HepG2 (cell line): ENCODE results near the gene MRPL50. TPM values are rescaled to one million over a fixed set of nuclear protein-coding genes. Genes with fewer than 3 reads are reported as not detected.

Experiments
- NFKB2 ChIP-seq: sonication (generic); formaldehyde crosslinking; IDR thresholded peaks from 2 replicates; pipeline ENCODE4 v1.4.0; 2020; ENCODE audit warnings: missing genetic modification reagents, borderline replicate concordance
- NFYC ChIP-seq: IDR thresholded peaks from 2 replicates; pipeline ENCODE4 v1.6.1; 2016; ENCODE audit warnings: missing genetic modification reagents, missing compliant biosample characterization
- SOX13 ChIP-seq, 3 experiments: fragments of 450-650 bp in 1 of 3; sonication (generic) in 1 of 3; formaldehyde crosslinking in 1 of 3; IDR thresholded peaks in 2 of 3; conservative IDR thresholded peaks in 1 of 3; 2 replicates each; pipeline versions ENCODE4 v1.5.0 to v1.6.1; 2016 to 2020; ENCODE audit warnings: antibody characterized with exemption in 1 of 3, mild to moderate bottlenecking in 1 of 3, missing compliant biosample characterization in 1 of 3, missing genetic modification reagents in 1 of 3, moderate library complexity in 1 of 3
- ZNF354B ChIP-seq: sonication (generic); formaldehyde crosslinking; IDR thresholded peaks from 2 replicates; pipeline ENCODE4 v1.8.0; 2022; ENCODE audit warnings: mild to moderate bottlenecking, missing genetic modification reagents
- ZNF550 ChIP-seq: sonication (generic); formaldehyde crosslinking; IDR thresholded peaks from 2 replicates; pipeline ENCODE4 v1.4.0; 2020; ENCODE audit warnings: mild to moderate bottlenecking, missing genetic modification reagents, borderline replicate concordance
- ZNF775 ChIP-seq: sonication (generic); formaldehyde crosslinking; IDR thresholded peaks from 2 replicates; pipeline ENCODE4 v1.4.0; 2020; ENCODE audit warnings: missing genetic modification reagents, mild to moderate bottlenecking, moderate library complexity, borderline replicate concordance
- polyA plus RNA-seq, 8 experiments: library from polyadenylated mRNA; depleted of rRNA in 3 of 8; stranded (reverse) in 7 of 8; unstranded in 1 of 8; fragments of >200 nt; fragmentation: Illumina TruSeq in 4 of 8; extraction: Trizol in 4 of 8; gene quantifications; 2 replicates each; pipeline versions ENCODE4 v1.2.1 to v1.2.3, GENCODE V29; 2011 to 2016; ENCODE audit warnings: low read depth in 4 of 8, missing spikeins in 1 of 8, mixed read lengths in 1 of 8; ENCODE audit not compliant: insufficient read depth in 1 of 8
- total RNA-seq, 5 experiments: library from RNA; depleted of rRNA; stranded (reverse); fragments of >200 nt; fragmentation: Illumina TruSeq; extraction: Trizol; gene quantifications; 2 replicates each; pipeline ENCODE4 v1.2.3, GENCODE V29; 2016; ENCODE audit warnings: low read depth in 1 of 5
- TF ChIP-seq, protein P1 (sequence below): sonication (generic); formaldehyde crosslinking; IDR thresholded peaks from 2 replicates; pipeline ENCODE4 v1.4.0; 2020; ENCODE audit warnings: missing genetic modification reagents
- TF ChIP-seq, protein P2 (sequence below): IDR thresholded peaks from 2 replicates; pipeline ENCODE4 v1.6.1; 2016; ENCODE audit warnings: missing compliant biosample characterization, missing genetic modification reagents, borderline replicate concordance
- TF ChIP-seq, protein P3 (sequence below): sonication (generic); formaldehyde crosslinking; IDR thresholded peaks from 2 replicates; pipeline ENCODE4 v1.5.0; 2020; ENCODE audit warnings: missing genetic modification reagents
- TF ChIP-seq, protein P4 (sequence below): sonication (generic); formaldehyde crosslinking; IDR thresholded peaks from 2 replicates; pipeline ENCODE4 v1.4.0; 2020; ENCODE audit warnings: missing genetic modification reagents
- TF ChIP-seq, protein P5 (sequence below): sonication (generic); formaldehyde crosslinking; IDR thresholded peaks from 2 replicates; pipeline ENCODE4; 2020; ENCODE audit warnings: missing genetic modification reagents, mild to moderate bottlenecking, borderline replicate concordance
- TF ChIP-seq, protein P6 (sequence below): IDR thresholded peaks from 2 replicates; pipeline ENCODE4 v1.6.1; 2016; ENCODE audit warnings: control low read depth

MRPL50 gene
- total and polyA plus RNA-seq, 2 of the 13 experiments (the other 11 are each of a cell fraction or from before 2014, with no cell fraction given) = 37.1 to 70.0 TPM

DNA sequence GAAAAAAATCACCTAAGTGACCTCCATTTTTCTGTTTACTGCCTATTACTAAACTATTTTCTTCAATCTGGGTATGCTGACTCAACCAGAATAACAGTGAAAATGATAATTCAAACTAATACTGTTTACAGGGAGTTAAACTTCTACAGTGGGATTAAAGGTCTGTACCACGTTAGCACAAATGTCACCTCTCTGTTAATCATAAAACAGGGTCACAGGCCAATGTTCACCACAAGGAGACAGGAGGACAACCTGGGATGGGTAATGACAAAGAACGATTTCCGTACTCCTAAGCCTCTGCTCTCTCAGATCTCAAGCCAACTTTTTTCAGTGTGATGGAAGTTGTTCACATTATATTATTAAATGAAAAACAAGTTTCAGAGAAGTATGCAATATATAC is 34.8 kb upstream of the MRPL50 start (continued):
- TF ChIP-seq, protein P1, sequence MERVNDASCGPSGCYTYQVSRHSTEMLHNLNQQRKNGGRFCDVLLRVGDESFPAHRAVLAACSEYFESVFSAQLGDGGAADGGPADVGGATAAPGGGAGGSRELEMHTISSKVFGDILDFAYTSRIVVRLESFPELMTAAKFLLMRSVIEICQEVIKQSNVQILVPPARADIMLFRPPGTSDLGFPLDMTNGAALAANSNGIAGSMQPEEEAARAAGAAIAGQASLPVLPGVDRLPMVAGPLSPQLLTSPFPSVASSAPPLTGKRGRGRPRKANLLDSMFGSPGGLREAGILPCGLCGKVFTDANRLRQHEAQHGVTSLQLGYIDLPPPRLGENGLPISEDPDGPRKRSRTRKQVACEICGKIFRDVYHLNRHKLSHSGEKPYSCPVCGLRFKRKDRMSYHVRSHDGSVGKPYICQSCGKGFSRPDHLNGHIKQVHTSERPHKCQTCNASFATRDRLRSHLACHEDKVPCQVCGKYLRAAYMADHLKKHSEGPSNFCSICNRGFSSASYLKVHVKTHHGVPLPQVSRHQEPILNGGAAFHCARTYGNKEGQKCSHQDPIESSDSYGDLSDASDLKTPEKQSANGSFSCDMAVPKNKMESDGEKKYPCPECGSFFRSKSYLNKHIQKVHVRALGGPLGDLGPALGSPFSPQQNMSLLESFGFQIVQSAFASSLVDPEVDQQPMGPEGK = no peak
- TF ChIP-seq ZNF550 (CRISPR knock-in tag) (no peak), ZNF354B (CRISPR knock-in tag) (no peak), SOX13 (IDR thresholded peaks at IDR 0.05) (no peak), SOX13 (CRISPR knock-in tag; conservative IDR thresholded peaks at IDR 0.05 in 1 of 2, IDR thresholded peaks at IDR 0.05 in 1 of 2) (peak in 1 of 2 experiments; percentile 92; a peak in 2 of 4 replicates), NFKB2 (no peak), ZNF775 (CRISPR knock-in tag) (no peak), NFYC (CRISPR knock-in tag) (no peak)
- TF ChIP-seq, protein P2, sequence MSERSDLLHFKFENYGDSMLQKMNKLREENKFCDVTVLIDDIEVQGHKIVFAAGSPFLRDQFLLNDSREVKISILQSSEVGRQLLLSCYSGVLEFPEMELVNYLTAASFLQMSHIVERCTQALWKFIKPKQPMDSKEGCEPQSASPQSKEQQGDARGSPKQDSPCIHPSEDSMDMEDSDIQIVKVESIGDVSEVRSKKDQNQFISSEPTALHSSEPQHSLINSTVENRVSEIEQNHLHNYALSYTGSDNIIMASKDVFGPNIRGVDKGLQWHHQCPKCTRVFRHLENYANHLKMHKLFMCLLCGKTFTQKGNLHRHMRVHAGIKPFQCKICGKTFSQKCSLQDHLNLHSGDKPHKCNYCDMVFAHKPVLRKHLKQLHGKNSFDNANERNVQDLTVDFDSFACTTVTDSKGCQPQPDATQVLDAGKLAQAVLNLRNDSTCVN (CRISPR knock-in tag) = no peak
- TF ChIP-seq, protein P3, sequence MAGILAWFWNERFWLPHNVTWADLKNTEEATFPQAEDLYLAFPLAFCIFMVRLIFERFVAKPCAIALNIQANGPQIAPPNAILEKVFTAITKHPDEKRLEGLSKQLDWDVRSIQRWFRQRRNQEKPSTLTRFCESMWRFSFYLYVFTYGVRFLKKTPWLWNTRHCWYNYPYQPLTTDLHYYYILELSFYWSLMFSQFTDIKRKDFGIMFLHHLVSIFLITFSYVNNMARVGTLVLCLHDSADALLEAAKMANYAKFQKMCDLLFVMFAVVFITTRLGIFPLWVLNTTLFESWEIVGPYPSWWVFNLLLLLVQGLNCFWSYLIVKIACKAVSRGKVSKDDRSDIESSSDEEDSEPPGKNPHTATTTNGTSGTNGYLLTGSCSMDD = no peak
- TF ChIP-seq, protein P4, sequence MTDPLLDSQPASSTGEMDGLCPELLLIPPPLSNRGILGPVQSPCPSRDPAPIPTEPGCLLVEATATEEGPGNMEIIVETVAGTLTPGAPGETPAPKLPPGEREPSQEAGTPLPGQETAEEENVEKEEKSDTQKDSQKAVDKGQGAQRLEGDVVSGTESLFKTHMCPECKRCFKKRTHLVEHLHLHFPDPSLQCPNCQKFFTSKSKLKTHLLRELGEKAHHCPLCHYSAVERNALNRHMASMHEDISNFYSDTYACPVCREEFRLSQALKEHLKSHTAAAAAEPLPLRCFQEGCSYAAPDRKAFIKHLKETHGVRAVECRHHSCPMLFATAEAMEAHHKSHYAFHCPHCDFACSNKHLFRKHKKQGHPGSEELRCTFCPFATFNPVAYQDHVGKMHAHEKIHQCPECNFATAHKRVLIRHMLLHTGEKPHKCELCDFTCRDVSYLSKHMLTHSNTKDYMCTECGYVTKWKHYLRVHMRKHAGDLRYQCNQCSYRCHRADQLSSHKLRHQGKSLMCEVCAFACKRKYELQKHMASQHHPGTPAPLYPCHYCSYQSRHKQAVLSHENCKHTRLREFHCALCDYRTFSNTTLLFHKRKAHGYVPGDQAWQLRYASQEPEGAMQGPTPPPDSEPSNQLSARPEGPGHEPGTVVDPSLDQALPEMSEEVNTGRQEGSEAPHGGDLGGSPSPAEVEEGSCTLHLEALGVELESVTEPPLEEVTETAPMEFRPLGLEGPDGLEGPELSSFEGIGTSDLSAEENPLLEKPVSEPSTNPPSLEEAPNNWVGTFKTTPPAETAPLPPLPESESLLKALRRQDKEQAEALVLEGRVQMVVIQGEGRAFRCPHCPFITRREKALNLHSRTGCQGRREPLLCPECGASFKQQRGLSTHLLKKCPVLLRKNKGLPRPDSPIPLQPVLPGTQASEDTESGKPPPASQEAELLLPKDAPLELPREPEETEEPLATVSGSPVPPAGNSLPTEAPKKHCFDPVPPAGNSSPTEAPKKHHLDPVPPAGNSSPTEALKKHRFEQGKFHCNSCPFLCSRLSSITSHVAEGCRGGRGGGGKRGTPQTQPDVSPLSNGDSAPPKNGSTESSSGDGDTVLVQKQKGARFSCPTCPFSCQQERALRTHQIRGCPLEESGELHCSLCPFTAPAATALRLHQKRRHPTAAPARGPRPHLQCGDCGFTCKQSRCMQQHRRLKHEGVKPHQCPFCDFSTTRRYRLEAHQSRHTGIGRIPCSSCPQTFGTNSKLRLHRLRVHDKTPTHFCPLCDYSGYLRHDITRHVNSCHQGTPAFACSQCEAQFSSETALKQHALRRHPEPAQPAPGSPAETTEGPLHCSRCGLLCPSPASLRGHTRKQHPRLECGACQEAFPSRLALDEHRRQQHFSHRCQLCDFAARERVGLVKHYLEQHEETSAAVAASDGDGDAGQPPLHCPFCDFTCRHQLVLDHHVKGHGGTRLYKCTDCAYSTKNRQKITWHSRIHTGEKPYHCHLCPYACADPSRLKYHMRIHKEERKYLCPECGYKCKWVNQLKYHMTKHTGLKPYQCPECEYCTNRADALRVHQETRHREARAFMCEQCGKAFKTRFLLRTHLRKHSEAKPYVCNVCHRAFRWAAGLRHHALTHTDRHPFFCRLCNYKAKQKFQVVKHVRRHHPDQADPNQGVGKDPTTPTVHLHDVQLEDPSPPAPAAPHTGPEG (CRISPR knock-in tag) = no peak
- TF ChIP-seq, protein P5, sequence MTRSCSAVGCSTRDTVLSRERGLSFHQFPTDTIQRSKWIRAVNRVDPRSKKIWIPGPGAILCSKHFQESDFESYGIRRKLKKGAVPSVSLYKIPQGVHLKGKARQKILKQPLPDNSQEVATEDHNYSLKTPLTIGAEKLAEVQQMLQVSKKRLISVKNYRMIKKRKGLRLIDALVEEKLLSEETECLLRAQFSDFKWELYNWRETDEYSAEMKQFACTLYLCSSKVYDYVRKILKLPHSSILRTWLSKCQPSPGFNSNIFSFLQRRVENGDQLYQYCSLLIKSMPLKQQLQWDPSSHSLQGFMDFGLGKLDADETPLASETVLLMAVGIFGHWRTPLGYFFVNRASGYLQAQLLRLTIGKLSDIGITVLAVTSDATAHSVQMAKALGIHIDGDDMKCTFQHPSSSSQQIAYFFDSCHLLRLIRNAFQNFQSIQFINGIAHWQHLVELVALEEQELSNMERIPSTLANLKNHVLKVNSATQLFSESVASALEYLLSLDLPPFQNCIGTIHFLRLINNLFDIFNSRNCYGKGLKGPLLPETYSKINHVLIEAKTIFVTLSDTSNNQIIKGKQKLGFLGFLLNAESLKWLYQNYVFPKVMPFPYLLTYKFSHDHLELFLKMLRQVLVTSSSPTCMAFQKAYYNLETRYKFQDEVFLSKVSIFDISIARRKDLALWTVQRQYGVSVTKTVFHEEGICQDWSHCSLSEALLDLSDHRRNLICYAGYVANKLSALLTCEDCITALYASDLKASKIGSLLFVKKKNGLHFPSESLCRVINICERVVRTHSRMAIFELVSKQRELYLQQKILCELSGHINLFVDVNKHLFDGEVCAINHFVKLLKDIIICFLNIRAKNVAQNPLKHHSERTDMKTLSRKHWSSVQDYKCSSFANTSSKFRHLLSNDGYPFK (CRISPR knock-in tag) = no peak
- TF ChIP-seq, protein P6, sequence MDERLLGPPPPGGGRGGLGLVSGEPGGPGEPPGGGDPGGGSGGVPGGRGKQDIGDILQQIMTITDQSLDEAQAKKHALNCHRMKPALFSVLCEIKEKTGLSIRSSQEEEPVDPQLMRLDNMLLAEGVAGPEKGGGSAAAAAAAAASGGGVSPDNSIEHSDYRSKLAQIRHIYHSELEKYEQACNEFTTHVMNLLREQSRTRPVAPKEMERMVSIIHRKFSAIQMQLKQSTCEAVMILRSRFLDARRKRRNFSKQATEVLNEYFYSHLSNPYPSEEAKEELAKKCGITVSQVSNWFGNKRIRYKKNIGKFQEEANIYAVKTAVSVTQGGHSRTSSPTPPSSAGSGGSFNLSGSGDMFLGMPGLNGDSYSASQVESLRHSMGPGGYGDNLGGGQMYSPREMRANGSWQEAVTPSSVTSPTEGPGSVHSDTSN = no peak
